ENCODE measurements around the gene PISD.

PISD gene

DNA sequence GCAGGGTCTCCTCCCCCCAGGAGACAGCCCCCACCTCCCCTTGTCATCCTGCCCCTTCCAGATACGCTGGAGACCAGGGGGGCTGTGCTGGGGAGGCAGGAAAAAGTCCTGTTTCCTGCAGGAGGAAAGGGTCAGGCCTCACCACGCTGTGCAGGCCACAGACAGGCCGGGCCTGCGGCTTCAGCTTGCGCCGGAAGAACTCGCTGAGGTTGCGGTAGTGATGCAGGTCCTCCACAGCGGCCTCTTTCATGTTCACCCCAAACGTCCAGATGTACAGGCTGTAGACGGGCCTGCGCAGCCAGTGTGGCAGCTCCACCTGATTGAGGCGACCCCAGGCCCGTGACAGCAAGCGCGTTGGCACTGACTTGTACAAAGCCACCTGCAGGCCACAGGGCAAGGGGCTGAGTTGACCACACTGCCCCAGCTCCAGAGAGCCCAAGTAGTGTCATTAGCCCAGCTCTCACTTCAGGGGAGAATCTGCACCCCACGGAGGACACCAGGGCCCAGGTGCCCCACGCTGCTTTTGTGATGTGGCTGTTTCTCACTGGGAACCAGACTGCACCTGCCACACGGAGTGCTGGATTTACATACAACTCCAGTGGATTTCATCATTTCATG is 40.4 kb downstream of the PISD start:
- Histone ChIP-seq H3K36me3 (replicated peaks; ENCODE audit: low read depth, low read length) (peaks cover 43% of the 10 kb centered on the region), H4K20me1 (ENCODE audit: insufficient read depth, low read length) (peaks cover 66% of the 10 kb centered on the region), H3K27me3 (ENCODE audit: low read depth, low read length) (no peaks in the 10 kb centered on the region), H3K79me2 (ENCODE audit: low read length) (peaks cover 46% of the 10 kb centered on the region), H3K4me3 (ENCODE audit: low read length) (no peak overlapping the region), H3K4me1 (ENCODE audit: low read length) (peaks cover 25% of the 10 kb centered on the region), H3K27ac (ENCODE audit: low read length) (no peak overlapping the region), H3K9ac (ENCODE audit: low read length) (no peak overlapping the region), H3K4me2 (ENCODE audit: low read length) (no peak overlapping the region), H3K9me3 (ENCODE audit: insufficient read depth, low read length) (no peaks in the 10 kb centered on the region), H2AFZ (ENCODE audit: low read depth, low read length) (no peak overlapping the region)
- TF ChIP-seq EZH2phosphoT487 (IDR thresholded peaks at IDR 0.05; ENCODE audit: low read depth): no peak
- TF ChIP-seq, protein P1, sequence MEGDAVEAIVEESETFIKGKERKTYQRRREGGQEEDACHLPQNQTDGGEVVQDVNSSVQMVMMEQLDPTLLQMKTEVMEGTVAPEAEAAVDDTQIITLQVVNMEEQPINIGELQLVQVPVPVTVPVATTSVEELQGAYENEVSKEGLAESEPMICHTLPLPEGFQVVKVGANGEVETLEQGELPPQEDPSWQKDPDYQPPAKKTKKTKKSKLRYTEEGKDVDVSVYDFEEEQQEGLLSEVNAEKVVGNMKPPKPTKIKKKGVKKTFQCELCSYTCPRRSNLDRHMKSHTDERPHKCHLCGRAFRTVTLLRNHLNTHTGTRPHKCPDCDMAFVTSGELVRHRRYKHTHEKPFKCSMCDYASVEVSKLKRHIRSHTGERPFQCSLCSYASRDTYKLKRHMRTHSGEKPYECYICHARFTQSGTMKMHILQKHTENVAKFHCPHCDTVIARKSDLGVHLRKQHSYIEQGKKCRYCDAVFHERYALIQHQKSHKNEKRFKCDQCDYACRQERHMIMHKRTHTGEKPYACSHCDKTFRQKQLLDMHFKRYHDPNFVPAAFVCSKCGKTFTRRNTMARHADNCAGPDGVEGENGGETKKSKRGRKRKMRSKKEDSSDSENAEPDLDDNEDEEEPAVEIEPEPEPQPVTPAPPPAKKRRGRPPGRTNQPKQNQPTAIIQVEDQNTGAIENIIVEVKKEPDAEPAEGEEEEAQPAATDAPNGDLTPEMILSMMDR (IDR thresholded peaks at IDR 0.05; ENCODE audit: low read depth, low read length): no peak

DNA sequence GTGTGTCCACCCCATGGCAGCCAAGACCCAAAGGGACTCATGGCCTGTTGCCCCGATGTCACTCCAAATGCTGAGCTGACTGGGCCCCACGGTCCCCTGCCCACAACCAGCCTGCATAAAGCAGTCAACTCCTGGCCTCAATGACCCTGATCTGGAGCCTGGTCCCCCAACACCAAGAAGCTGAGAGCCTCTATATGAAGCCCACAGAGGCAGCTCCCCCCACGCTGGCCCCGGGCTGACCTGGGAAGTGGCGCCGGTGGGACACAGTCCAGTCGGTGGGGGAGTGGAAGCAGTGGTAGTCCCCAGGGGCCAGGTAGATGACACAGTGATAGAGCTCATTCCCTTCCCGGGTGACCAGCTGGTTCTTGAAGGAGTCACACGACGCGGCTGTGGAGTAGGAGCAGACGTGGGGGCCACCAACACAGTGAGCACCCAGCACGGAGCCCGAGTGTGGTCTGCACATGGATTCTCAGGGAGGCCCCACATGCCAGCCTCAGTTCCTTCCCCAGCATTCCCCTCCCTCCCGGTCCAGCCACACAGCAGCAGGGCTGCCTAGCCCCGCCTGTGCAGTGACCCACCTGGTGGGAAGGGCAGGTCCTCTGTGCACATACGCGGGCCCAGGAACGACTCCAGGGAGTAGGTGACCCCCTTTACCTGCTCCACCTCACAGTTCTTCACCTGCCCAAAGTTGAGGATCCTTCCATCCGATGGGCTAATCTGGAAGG is 41.1 kb downstream of the PISD start:
- Histone ChIP-seq H3K4me2 (ENCODE audit: low read length) (no peak overlapping the region), H3K79me2 (ENCODE audit: low read length) (peaks cover 39% of the 10 kb centered on the region), H3K36me3 (replicated peaks; ENCODE audit: low read depth, low read length) (peaks cover 44% of the 10 kb centered on the region), H4K20me1 (ENCODE audit: insufficient read depth, low read length) (peaks cover 64% of the 10 kb centered on the region), H3K4me1 (ENCODE audit: low read length) (peaks cover 32% of the 10 kb centered on the region), H3K27ac (ENCODE audit: low read length) (no peak overlapping the region), H3K4me3 (ENCODE audit: low read length) (no peak overlapping the region), H3K9ac (ENCODE audit: low read length) (no peak overlapping the region), H2AFZ (ENCODE audit: low read depth, low read length) (no peak overlapping the region), H3K9me3 (ENCODE audit: insufficient read depth, low read length) (no peaks in the 10 kb centered on the region), H3K27me3 (ENCODE audit: low read depth, low read length) (no peaks in the 10 kb centered on the region)
- TF ChIP-seq, protein P1 (IDR thresholded peaks at IDR 0.05; ENCODE audit: low read depth, low read length): no peak
- no peak for TF ChIP-seq EZH2phosphoT487 (IDR thresholded peaks at IDR 0.05; ENCODE audit: low read depth)

DNA sequence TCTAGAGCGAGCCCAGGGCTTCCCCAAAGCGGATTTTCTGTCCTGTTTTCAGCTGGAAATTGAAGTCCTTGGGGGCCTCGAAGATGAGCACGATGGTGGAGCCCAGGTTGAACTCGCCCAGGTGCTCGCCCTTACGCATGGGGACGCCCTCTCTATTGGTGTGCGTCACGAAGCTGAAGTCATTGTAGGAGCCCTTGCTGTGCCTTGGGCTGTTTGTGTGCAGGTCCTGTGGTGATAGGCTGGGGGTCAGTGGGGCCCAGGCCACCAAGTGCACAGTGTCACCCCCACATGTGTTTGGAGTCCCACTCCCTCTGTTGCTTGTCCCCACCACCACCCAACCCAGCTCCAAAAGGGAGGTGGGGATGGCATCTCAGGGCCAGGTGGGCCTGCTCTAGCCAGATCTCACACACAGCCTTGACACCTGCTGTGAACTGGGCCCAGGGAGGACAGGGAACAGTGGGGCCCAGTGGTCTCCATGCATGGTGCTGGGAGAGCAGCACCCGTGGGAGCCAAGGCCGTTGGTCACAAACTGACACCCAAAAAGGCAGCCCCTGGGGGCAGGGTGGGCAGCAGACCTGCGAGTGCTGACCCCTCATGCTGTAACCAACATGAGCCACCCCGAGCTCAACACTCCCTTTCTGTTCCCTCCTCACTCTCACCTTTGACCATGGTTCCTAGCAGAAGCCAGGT is 42.3 kb downstream of the PISD start:
- peaks cover 28% of the 10 kb centered on the region for H3K79me2 ChIP-seq (ENCODE audit: low read length)
- peaks cover 41% of the 10 kb centered on the region for H3K4me1 ChIP-seq (ENCODE audit: low read length)
- no peaks in the 10 kb centered on the region for H3K9me3 ChIP-seq (ENCODE audit: insufficient read depth, low read length)
- H2AFZ ChIP-seq (ENCODE audit: low read depth, low read length): no peak overlapping the region
- H3K4me2 ChIP-seq (ENCODE audit: low read length): no peak overlapping the region
- H3K27ac ChIP-seq (ENCODE audit: low read length): no peak overlapping the region
- H3K9ac ChIP-seq (ENCODE audit: low read length): no peak overlapping the region
- TF ChIP-seq, protein P1 (IDR thresholded peaks at IDR 0.05; ENCODE audit: low read depth, low read length): no peak
- TF ChIP-seq EZH2phosphoT487 (IDR thresholded peaks at IDR 0.05; ENCODE audit: low read depth): no peak
- peaks cover 57% of the 10 kb centered on the region for H4K20me1 ChIP-seq (ENCODE audit: insufficient read depth, low read length)
- no peak overlapping the region for H3K4me3 ChIP-seq (ENCODE audit: low read length)
- H3K27me3 ChIP-seq (ENCODE audit: low read depth, low read length): no peaks in the 10 kb centered on the region
- H3K36me3 ChIP-seq (replicated peaks; ENCODE audit: low read depth, low read length): peaks cover 49% of the 10 kb centered on the region
